Measurements from ENCODE around the gene APBA1.

- TF ChIP-seq CTCF (optimal IDR thresholded peaks at IDR 0.05 in 1 of 3, IDR thresholded peaks at IDR 0.05 in 1 of 3, conservative IDR thresholded peaks at IDR 0.05 in 1 of 3; ENCODE audit: extremely low read depth in 1 of 3, insufficient read depth in 2 of 3, low read length in 3 of 3) = no peak
- TF ChIP-seq EZH2 (IDR thresholded peaks at IDR 0.05; ENCODE audit: low read length) = no peak
Observed at GRCh38 chr9:69564557-69564956, 107.6 kb downstream of the APBA1 start.

Data from keratinocyte (primary cell).